NCI-H345 (cell line): ENCODE data around the gene ANKRD49.
"Not testable (repeated sequence)": the region's sequence is repeated elsewhere in the genome, so short reads cannot be mapped to it uniquely, and the experiment has no call there.

Experiments
- DNase-seq: peaks from one replicate; lab custom pipeline; 2025; lab: John Stamatoyannopoulos, UW

ANKRD49 gene

GRCh38 chr11:94493281-94494125, at the start of gene ANKRD49, which contains the start of gene MRE11:
Gene ANKRD49 (plus strand): TSS chr11:94493984. CDS start chr11:94496694, 2,710 bp downstream.
Gene MRE11 (minus strand): TSS chr11:94493844. CDS start chr11:94492801, 1,043 bp downstream.
- peak; percentile 98 for DNase-seq

GRCh38 chr11:94445641-94446040, 48.1 kb upstream of the ANKRD49 start:
- DNase-seq: no peak

GRCh38 chr11:94447149-94447548, 46.6 kb upstream of the ANKRD49 start:
- DNase-seq: no peak

GRCh38 chr11:94449029-94449428, 44.8 kb upstream of the ANKRD49 start:
- DNase-seq: no peak

GRCh38 chr11:94449437-94449836, 44.3 kb upstream of the ANKRD49 start:
- DNase-seq: peak; percentile 45

GRCh38 chr11:94450048-94450447, 43.7 kb upstream of the ANKRD49 start:
- no peak for DNase-seq

- DNase-seq: no peak
These were observed 40.8 kb upstream of the ANKRD49 start for GRCh38 chr11:94452988-94453387.

- no peak for DNase-seq
These were observed 39.5 kb upstream of the ANKRD49 start for GRCh38 chr11:94454301-94454700.

- DNase-seq: no peak
These were observed 37.9 kb upstream of the ANKRD49 start for GRCh38 chr11:94455861-94456260.

GRCh38 chr11:94457118-94458029, 36.4 kb upstream of the ANKRD49 start:
- no peak for DNase-seq

- no peak for DNase-seq
These were observed 34.2 kb upstream of the ANKRD49 start for GRCh38 chr11:94459576-94459975.

GRCh38 chr11:94469416-94469815, 24.4 kb upstream of the ANKRD49 start:
- DNase-seq: no peak

- no peak for DNase-seq
These were observed 20.6 kb upstream of the ANKRD49 start for GRCh38 chr11:94472916-94473799.

GRCh38 chr11:94477624-94478023, 16.2 kb upstream of the ANKRD49 start:
- no peak for DNase-seq

GRCh38 chr11:94481342-94481741, 12.4 kb upstream of the ANKRD49 start:
- DNase-seq: no peak

- no peak for DNase-seq
These were observed 7.7 kb upstream of the ANKRD49 start for GRCh38 chr11:94486068-94486467.

- no peak for DNase-seq
These were observed 419 bp downstream of the ANKRD49 start for GRCh38 chr11:94494126-94494680.

GRCh38 chr11:94500181-94500580, 6.4 kb downstream of the ANKRD49 start:
- no peak for DNase-seq

- DNase-seq: no peak
These were observed 7.7 kb downstream of the ANKRD49 start for GRCh38 chr11:94501522-94501921.

GRCh38 chr11:94504689-94505293, 11.0 kb downstream of the ANKRD49 start:
- peak; percentile 46 for DNase-seq

- DNase-seq: not testable (repeated sequence)
These were observed 12.7 kb downstream of the ANKRD49 start for GRCh38 chr11:94506513-94506912.
